Pancreas (tissue), 10 donors: ENCODE measurements around the gene MPND. TPM values are rescaled to one million over a fixed set of nuclear protein-coding genes. Genes with fewer than 3 reads are reported as not detected.

Experiments
- ATAC-seq, 4 donors: fragments of 200-7000 bp; cut with Tn5 transposase; one replicate each; pipeline versions ENCODE4 v1.8.0 to v1.9.1; 2020; ENCODE audit warnings: mild to moderate bottlenecking in 4 of 4, moderate library complexity in 4 of 4
- DNase-seq, 6 donors: peaks; one replicate each; pipeline ENCODE4 v3.0.0-alpha.2; 2020
- FAIRE-seq: peaks from 2 replicates; lab custom pipeline; 2012; peaks lifted over from hg19 to GRCh38; lab: Jason Lieb, UNC
- H3K27ac ChIP-seq, 4 donors: fragments of 200-600 bp; sonication (generic); 1 replicate in 3 of 4; 2 replicates in 1 of 4; pipeline versions ENCODE4 v1.5.0 to v1.8.0; 2020
- H3K27me3 ChIP-seq, 4 donors: fragments of 200-600 bp; one replicate each; pipeline ENCODE4 v1.8.0; 2021
- H3K36me3 ChIP-seq, 3 donors: fragments of 200-600 bp; sonication (generic) in 1 of 3; one replicate each; pipeline versions ENCODE4 v1.5.0 to v1.8.0; 2020 to 2021
- H3K4me1 ChIP-seq, 3 donors: fragments of 200-600 bp; one replicate each; pipeline ENCODE4 v1.8.0; 2021
- H3K4me3 ChIP-seq, 4 donors: fragments of 200-600 bp; sonication (generic) in 2 of 4; one replicate each; pipeline versions ENCODE4 v1.5.0 to v1.8.0; 2020 to 2021
- H3K9me3 ChIP-seq, 4 donors: fragments of 200-600 bp; one replicate each; pipeline ENCODE4 v1.8.0; 2021
- WGBS, 2 donors: extraction: QIAGEN DNeasy Blood & Tissue Kit; methylation state at CpG; one replicate each; pipeline ENCODE4 v1.1.7; 2013; 5-methylcytosine and 5-hydroxymethylcytosine counted together
- intact Hi-C, 3 donors: fragments of 100-400 bp; cut with DNase I; formaldehyde crosslinking; loops; one replicate each; pipeline versions ENCODE4 v1.11.1 to v1.14.2; 2022
- polyA plus RNA-seq, 2 donors: library from polyadenylated mRNA; stranded (reverse); fragments of 200-250 nt; gene quantifications; one replicate each; pipeline ENCODE4 v1.2.3, GENCODE V29; 2013
- total RNA-seq, 6 donors: library from RNA; stranded (reverse); fragmentation: NEBNext Ultra II Directional in 4 of 6; extraction: Animal tissue kit (Norgen Biotek cat#: 25700) in 4 of 6; gene quantifications; one replicate each; pipeline versions ENCODE4 v1.2.1 to v1.2.4, GENCODE V29; 2021 to 2023
- TF ChIP-seq, protein P1 (sequence below), 4 donors: fragments of 200-600 bp; sonication (generic) in 3 of 4; IDR thresholded peaks; one replicate each; pipeline versions ENCODE4 v1.5.0 to v1.8.0; 2021; ENCODE audit warnings: antibody characterized with exemption in 4 of 4
- donor health status: healthy with polysubstance abuse.
- donor health status: DM: no; HTN: no; CAD: no; lungs with moderate emphysema.
- donor health status: DM: no; HTN: no; CAD: no.
- donor health status: control.
- donor health status: control.
- donor health status: Bipolar disorder and iron deficiency.
- donor health status: DM: yes; HTN: yes; CAD: no.
- donor health status: DM: no; HTN: no; CAD: no.
- donor health status: DM: no; HTN: no; CAD: no.
- donor health status: DM: yes; HTN: yes; CAD: no.

Gene MPND
- total and polyA plus RNA-seq, 8 donors = 11.8 to 20.0 (median 16.2) TPM

DNA sequence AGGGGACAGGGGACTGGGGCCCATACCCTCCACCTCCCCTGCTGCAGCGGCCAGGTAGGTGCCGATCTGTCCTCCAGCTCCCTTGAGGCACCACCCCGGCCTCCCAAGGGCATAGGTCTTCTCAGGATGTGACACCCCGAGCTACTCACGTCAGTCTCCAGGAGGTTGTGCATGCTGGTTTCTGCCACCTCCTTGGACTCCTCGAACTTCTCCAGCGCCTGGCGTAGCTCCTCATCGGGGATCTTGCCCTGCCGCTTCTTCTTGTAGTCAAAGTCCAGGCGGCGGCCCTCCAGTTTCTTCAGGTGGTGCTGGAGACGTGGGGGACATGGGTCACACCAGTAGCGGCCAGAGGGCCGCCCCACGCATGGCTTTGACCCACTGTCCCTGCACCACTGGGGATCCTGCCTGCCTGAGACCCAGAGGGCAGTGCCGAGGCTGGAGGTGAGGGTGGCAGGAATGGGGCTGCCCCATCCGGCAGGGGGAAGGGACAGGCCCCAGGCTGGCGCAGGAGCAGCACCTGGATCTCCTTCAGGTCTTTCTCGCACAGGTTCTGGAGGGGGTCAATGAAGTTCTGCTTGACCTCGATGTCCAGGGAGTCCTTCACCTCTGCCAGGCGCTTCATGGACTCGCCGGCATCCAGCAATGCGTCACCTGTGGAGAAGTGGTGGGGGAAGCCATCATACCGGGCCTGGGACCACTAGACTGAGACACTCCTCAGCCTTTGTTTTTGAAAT, 20.4 kb downstream of the MPND start:
- 87 to 90% methylated on average over 26 of the region's 26 CpGs for WGBS, 2 donors
- Histone ChIP-seq H3K4me1 (peaks cover 0 to 8% (median 0%) of the 10 kb centered on the region in 3 donors), H3K27me3 (no peaks in the 10 kb centered on the region), H3K27ac (no peak overlapping the region), H3K4me3 (no peak overlapping the region), H3K9me3 (no peaks in the 10 kb centered on the region), H3K36me3 (peaks cover 7 to 56% (median 30%) of the 10 kb centered on the region in 3 donors)
- DNase-seq (peak in 1 of 6 donors; percentile 13), ATAC-seq (no peak), FAIRE-seq (no peak)
- TF ChIP-seq, protein P1, sequence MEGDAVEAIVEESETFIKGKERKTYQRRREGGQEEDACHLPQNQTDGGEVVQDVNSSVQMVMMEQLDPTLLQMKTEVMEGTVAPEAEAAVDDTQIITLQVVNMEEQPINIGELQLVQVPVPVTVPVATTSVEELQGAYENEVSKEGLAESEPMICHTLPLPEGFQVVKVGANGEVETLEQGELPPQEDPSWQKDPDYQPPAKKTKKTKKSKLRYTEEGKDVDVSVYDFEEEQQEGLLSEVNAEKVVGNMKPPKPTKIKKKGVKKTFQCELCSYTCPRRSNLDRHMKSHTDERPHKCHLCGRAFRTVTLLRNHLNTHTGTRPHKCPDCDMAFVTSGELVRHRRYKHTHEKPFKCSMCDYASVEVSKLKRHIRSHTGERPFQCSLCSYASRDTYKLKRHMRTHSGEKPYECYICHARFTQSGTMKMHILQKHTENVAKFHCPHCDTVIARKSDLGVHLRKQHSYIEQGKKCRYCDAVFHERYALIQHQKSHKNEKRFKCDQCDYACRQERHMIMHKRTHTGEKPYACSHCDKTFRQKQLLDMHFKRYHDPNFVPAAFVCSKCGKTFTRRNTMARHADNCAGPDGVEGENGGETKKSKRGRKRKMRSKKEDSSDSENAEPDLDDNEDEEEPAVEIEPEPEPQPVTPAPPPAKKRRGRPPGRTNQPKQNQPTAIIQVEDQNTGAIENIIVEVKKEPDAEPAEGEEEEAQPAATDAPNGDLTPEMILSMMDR (IDR thresholded peaks at IDR 0.05) = no peak
- intact Hi-C loops = no loop called here

DNA sequence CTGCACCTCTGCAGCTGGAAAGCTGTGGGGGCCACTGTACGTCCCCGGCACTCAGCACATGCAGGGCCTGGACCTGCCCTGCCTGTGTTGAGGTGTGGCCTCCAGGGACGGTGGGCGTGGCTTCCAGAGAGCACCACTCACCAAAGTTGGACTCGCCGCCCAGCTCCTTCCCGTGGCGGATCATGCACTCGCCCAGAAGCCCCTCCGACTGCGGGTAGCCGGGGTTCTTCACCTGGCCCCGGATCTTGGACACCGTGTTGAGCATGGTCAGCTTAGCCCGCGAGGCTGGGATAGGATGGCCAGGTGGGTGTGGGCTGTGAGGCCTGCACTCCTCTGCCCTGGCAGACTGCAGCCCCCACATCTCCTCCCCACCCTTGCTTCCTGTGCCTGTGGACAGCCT, 22.0 kb downstream of the MPND start:
- intact Hi-C loops = no loop called here
- Histone ChIP-seq H3K4me3 (no peak overlapping the region), H3K27ac (no peak overlapping the region), H3K36me3 (peaks cover 7 to 41% (median 25%) of the 10 kb centered on the region in 3 donors), H3K9me3 (no peaks in the 10 kb centered on the region), H3K4me1 (peaks cover 0 to 15% (median under 1%) of the 10 kb centered on the region in 3 donors), H3K27me3 (no peaks in the 10 kb centered on the region)
- TF ChIP-seq, protein P1 (IDR thresholded peaks at IDR 0.05) = no peak
- DNase-seq = peak in 1 of 6 donors; percentile 42
- WGBS, 2 donors = 89 to 91% methylated on average over 16 of the region's 16 CpGs
- ATAC-seq = no peak
- no peak for FAIRE-seq

DNA sequence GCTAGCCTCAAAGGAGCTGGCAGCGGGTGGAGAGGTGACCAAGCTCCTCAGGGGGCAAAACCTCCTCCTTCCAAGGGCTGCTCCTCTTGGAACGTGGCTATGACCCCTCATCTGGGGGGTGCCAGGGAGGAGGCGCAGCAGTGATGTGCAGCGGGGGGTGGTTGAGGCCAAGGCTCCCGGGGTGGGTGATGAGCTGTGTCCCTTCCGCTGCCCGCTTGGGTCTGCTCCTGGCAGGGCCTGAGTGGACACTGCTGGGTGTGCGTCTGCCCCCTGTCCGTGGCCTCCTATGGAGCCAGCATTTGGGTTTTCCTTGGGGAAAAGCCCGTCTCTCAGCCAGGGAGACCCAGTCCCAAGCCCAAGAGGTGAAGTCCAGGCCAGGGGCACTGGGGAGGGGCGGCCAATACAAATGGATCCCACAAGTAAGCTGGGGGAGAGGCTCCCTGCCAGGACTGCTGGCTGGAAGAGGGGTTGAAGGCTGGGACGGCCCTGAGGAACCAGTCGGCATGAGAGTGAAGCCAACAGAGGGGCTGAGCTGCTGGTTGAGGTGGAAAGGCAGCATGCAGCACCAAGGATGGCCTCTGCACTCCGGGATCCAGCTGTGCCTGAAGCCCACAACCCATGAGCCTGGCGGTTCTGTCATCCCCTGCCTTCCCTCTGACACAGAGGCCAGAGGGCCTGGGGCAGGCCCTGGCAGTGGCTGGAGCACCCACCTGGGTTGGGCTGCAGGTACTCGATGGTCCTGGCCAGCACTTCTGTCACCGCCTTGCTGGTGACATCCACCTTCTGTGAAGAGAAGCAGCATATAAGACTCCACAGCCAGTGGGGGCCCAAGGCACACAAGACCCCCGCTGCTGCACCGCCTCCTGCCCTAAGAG, 22.7 kb downstream of the MPND start:
- peak in 2 of 6 donors; percentile 4 to 24 for DNase-seq
- intact Hi-C loops = no loop called here
- ATAC-seq = no peak
- no peaks in the 10 kb centered on the region for H3K9me3 ChIP-seq
- FAIRE-seq = no peak
- H3K4me1 ChIP-seq = peaks cover 4 to 21% (median 5%) of the 10 kb centered on the region in 3 donors
- H3K27me3 ChIP-seq = no peaks in the 10 kb centered on the region
- WGBS, 2 donors = 93 to 96% methylated on average over 19 of the region's 19 CpGs
- peaks cover 7 to 34% (median 24%) of the 10 kb centered on the region in 3 donors for H3K36me3 ChIP-seq
- TF ChIP-seq, protein P1 (IDR thresholded peaks at IDR 0.05) = no peak
- no peak overlapping the region for H3K27ac ChIP-seq
- H3K4me3 ChIP-seq = no peak overlapping the region

DNA sequence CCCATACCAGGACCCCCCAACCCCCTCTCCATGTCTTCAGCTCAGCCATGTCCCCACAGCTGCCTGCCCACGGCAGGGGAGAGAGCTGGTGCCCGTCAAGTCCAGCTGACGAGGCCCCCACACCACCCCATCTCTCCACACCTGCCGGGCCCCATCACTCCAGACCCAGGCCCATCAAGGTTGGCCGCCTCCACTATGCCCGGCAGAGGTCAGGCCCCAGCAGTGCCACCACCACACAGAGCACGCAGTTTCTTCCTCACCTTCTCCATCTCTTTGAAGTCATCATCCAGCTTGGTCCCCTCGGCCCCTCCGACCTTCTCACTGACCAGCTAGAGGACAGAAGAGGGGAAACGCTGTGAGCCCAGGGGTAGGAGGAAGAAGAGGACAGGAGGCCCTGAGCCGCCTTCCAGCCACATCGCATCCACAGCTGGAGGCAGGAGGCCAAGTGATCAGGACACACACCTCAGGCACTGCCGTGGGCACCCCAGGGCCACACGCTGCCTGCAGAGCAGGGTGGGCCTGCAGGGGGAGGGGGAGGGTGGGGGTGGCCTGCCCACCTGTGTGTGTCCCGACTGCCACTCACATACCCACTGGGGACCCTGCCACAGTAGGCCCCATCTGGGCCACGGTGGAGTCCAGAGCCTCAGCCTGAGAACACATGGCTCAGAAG, 23.4 kb downstream of the MPND start:
- FAIRE-seq (no peak), ATAC-seq (no peak), DNase-seq (no peak)
- Histone ChIP-seq H3K9me3 (no peaks in the 10 kb centered on the region), H3K4me3 (no peak overlapping the region), H3K27me3 (no peaks in the 10 kb centered on the region), H3K36me3 (peaks cover 7 to 27% (median 17%) of the 10 kb centered on the region in 3 donors), H3K27ac (no peak overlapping the region), H3K4me1 (peaks cover 7 to 27% (median 13%) of the 10 kb centered on the region in 3 donors)
- TF ChIP-seq, protein P1 (IDR thresholded peaks at IDR 0.05) = no peak
- 85 to 90% methylated on average over 15 to 16 of the region's 16 CpGs for WGBS, 2 donors
- intact Hi-C loops = no loop called here
